SK-N-SH treated with all-trans-retinoic acid at 6 μM for 48 hours (cell line): ENCODE data around the gene CTBP1.

Source experiments
- ATAC-seq: fragments of 200-7000 bp; cut with Tn5 transposase; 3 replicates; pipeline ENCODE4 v1.9.1; 2020; ENCODE audit warnings: mild to moderate bottlenecking, moderate library complexity
- BACH2 ChIP-seq: fragments of 250-450 bp; sonication (Bioruptor Pico); IDR thresholded peaks from 2 replicates; pipeline ENCODE4 v1.9.0; 2021; ENCODE audit warnings: mild to moderate bottlenecking, borderline replicate concordance
- CREB5 ChIP-seq: fragments of 250-450 bp; sonication (Bioruptor Pico); IDR thresholded peaks from 2 replicates; pipeline ENCODE4 v1.5.1; 2020; ENCODE audit warnings: low read depth, mild to moderate bottlenecking, moderate library complexity
- CSDC2 ChIP-seq: fragments of 250-450 bp; sonication (Bioruptor Pico); IDR thresholded peaks from 2 replicates; pipeline ENCODE4 v1.5.0; 2020; ENCODE audit warnings: mild to moderate bottlenecking, moderate library complexity
- CSRNP3 ChIP-seq: fragments of 250-450 bp; sonication (Bioruptor Pico); IDR thresholded peaks from 2 replicates; pipeline ENCODE4 v1.5.1; 2021; ENCODE audit warnings: mild to moderate bottlenecking, moderate library complexity
- ESRRG ChIP-seq: fragments of 250-450 bp; sonication (Bioruptor Pico); IDR thresholded peaks from 2 replicates; pipeline ENCODE4 v1.6.1; 2021; ENCODE audit warnings: mild to moderate bottlenecking
- GLIS3 ChIP-seq: fragments of 250-450 bp; sonication (Bioruptor Pico); IDR thresholded peaks from 2 replicates; pipeline ENCODE4 v1.5.0; 2020; ENCODE audit warnings: mild to moderate bottlenecking, moderate library complexity
- ISL1 ChIP-seq: fragments of 250-450 bp; sonication (Bioruptor Pico); IDR thresholded peaks from 2 replicates; pipeline ENCODE4 v2.1.2; 2022; ENCODE audit warnings: mild to moderate bottlenecking, moderate library complexity
- OSR1 ChIP-seq: fragments of 250-450 bp; sonication (Bioruptor Pico); IDR thresholded peaks from 2 replicates; pipeline ENCODE4 v1.8.0; 2022; ENCODE audit warnings: moderate library complexity, mild to moderate bottlenecking, inconsistent platforms
- POU6F1 ChIP-seq: fragments of 250-450 bp; sonication (Bioruptor Pico); IDR thresholded peaks from 2 replicates; pipeline ENCODE4 v1.8.0; 2021; ENCODE audit warnings: low read depth, mild to moderate bottlenecking, moderate library complexity, borderline replicate concordance
- PPARA ChIP-seq: fragments of 250-450 bp; sonication (Bioruptor Pico); IDR thresholded peaks from 2 replicates; pipeline ENCODE4 v1.5.0; 2020; ENCODE audit warnings: mild to moderate bottlenecking, borderline replicate concordance
- RARB ChIP-seq: fragments of 250-450 bp; sonication (Bioruptor Pico); IDR thresholded peaks from 2 replicates; pipeline ENCODE4 v1.8.0; 2021; ENCODE audit warnings: mild to moderate bottlenecking, moderate library complexity
- SNAI2 ChIP-seq: fragments of 250-450 bp; sonication (Bioruptor Pico); IDR thresholded peaks from 2 replicates; pipeline ENCODE4 v1.5.0; 2020; ENCODE audit warnings: mild to moderate bottlenecking, moderate library complexity
- TCF4 ChIP-seq: fragments of 250-450 bp; sonication (Bioruptor Pico); IDR thresholded peaks from 2 replicates; pipeline ENCODE4 v1.8.0; 2021; ENCODE audit warnings: mild to moderate bottlenecking, moderate library complexity, borderline replicate concordance
- TOX ChIP-seq: fragments of 250-450 bp; sonication (Bioruptor Pico); IDR thresholded peaks from 2 replicates; pipeline ENCODE4 v1.8.0; 2021; ENCODE audit warnings: mild to moderate bottlenecking, moderate library complexity, borderline replicate concordance
- TSHZ2 ChIP-seq: fragments of 250-450 bp; sonication (Bioruptor Pico); IDR thresholded peaks from 2 replicates; pipeline ENCODE4 v1.5.0; 2020; ENCODE audit warnings: mild to moderate bottlenecking, moderate library complexity
- ZFP3 ChIP-seq: fragments of 250-450 bp; sonication (Bioruptor Pico); IDR thresholded peaks from 2 replicates; pipeline ENCODE4 v1.5.0; 2020; ENCODE audit warnings: mild to moderate bottlenecking, moderate library complexity
- ZNF70 ChIP-seq: fragments of 450-650 bp; formaldehyde crosslinking; IDR thresholded peaks from 2 replicates; pipeline ENCODE4 v1.5.0; 2020; ENCODE audit warnings: mild to moderate bottlenecking, moderate library complexity
- ZNF8 ChIP-seq: fragments of 450-650 bp; formaldehyde crosslinking; IDR thresholded peaks from 2 replicates; pipeline ENCODE4 v1.5.0; 2020; ENCODE audit warnings: mild to moderate bottlenecking, moderate library complexity
- TF ChIP-seq, protein P1 (sequence below): fragments of 250-450 bp; sonication (Bioruptor Pico); IDR thresholded peaks from 2 replicates; pipeline ENCODE4 v1.8.0; 2020; ENCODE audit warnings: mild to moderate bottlenecking, moderate library complexity, borderline replicate concordance

CTBP1 gene

DNA sequence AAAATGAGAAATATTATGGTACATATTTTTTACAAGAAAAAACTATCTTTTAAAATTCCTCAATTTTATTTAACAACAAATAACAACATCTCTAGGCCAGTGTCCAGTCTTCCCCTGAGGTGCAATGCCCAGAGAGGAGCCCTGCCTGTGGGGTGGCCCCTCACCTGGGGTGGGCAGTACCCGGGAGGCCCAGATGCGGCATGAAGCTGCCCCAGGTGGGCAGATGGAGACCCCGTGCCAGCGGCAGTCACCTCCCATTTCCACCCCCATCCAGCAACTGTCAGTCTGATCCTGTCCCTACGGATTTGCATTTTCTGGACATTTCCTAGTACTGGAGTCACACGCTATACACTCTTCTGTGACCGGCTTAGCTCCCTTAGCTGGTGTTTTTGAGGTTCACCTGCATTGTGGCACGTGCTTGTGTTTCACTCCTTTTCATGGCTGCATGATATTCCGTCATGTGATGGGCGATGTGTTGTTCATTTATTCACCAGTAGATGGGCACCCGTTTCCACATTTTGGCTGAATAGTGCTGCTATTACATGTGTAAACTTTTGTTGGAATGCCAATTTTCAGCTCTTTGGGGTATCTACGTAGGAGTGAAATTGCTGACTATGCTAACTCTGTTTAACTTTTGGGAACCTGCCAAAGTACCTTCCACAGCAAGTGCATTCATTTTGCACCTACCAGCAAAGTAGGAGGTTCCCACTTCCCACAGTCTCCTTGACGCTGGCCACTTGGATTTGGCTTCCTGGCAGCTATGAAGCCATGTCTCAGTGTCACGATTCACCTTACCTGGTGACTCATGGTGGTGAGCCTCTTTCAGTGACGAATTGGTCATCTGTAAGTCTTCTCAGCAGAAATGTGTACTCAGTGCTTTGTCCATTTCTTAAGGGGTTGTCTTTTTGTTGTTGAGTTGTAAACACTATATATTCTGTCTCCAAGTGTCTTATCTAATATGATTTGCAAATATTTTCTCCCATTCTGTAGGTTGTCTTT lies 29.0 kb upstream of the CTBP1 start:
- TF ChIP-seq ZNF8 (CRISPR knock-in tag) (0 out of 2 replicates have a peak, but pooled peaks have one; percentile 29), ZNF70 (no peak)
- ATAC-seq: no peak

DNA sequence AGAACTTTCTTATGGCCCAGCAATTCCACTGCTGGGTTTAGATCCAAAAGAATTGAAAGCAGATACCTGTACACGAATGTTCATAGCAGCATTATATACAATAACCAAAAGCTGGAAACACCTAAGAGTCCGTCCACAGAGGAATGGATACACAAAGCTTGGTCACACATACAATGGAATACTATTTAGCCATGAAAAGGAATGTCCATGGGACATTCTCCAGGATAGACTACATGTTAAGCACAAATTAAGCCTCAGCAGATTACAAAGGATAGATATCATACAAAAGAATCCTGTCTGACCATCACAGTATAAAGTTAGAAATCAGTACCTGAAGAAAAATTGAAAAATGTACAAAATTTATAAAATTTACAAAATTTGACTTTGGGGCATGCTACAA lies 28.1 kb upstream of the CTBP1 start:
- no peak for ATAC-seq

GRCh38 chr4:1274871-1275270 lies 25.9 kb upstream of the CTBP1 start:
- no peak for ATAC-seq
- TF ChIP-seq TCF4: no peak
- no peak for TF ChIP-seq ZNF70
- TF ChIP-seq ZFP3 (CRISPR knock-in tag): no peak
- TF ChIP-seq BACH2: no peak

More for the DNA sequence above, 28.1 kb upstream of the CTBP1 start:
- TF ChIP-seq GLIS3 (CRISPR knock-in tag) (no peak), ZNF70 (no peak), BACH2 (no peak), TCF4 (no peak), POU6F1 (no peak), TSHZ2 (no peak), CREB5 (CRISPR knock-in tag) (no peak), OSR1 (CRISPR knock-in tag) (no peak), ESRRG (no peak), RARB (CRISPR knock-in tag) (no peak), SNAI2 (CRISPR knock-in tag) (no peak), TOX (CRISPR knock-in tag) (no peak), CSDC2 (CRISPR knock-in tag) (no peak), ZFP3 (CRISPR knock-in tag) (no peak), ISL1 (CRISPR knock-in tag) (no peak)
- TF ChIP-seq, protein P1, sequence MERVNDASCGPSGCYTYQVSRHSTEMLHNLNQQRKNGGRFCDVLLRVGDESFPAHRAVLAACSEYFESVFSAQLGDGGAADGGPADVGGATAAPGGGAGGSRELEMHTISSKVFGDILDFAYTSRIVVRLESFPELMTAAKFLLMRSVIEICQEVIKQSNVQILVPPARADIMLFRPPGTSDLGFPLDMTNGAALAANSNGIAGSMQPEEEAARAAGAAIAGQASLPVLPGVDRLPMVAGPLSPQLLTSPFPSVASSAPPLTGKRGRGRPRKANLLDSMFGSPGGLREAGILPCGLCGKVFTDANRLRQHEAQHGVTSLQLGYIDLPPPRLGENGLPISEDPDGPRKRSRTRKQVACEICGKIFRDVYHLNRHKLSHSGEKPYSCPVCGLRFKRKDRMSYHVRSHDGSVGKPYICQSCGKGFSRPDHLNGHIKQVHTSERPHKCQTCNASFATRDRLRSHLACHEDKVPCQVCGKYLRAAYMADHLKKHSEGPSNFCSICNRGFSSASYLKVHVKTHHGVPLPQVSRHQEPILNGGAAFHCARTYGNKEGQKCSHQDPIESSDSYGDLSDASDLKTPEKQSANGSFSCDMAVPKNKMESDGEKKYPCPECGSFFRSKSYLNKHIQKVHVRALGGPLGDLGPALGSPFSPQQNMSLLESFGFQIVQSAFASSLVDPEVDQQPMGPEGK: no peak

- no peak for ATAC-seq
- TF ChIP-seq TCF4 (no peak), ISL1 (CRISPR knock-in tag) (no peak), GLIS3 (CRISPR knock-in tag) (no peak), ESRRG (no peak), ZNF8 (CRISPR knock-in tag) (no peak), BACH2 (no peak), SNAI2 (CRISPR knock-in tag) (no peak), ZNF70 (no peak), PPARA (CRISPR knock-in tag) (no peak), POU6F1 (no peak), CREB5 (CRISPR knock-in tag) (no peak), CSRNP3 (CRISPR knock-in tag) (no peak)
- TF ChIP-seq, protein P1: no peak
These were observed 22.8 kb upstream of the CTBP1 start for GRCh38 chr4:1271686-1272085.
